GM06990 (cell line): ENCODE data around the gene MND1.

ENCODE experiments used
- DNase-seq: peaks from one replicate; pipeline ENCODE4 v3.0.0-alpha.2; 2011; ENCODE audit not compliant: insufficient read length; ENCODE audit errors: extremely low read depth
- H3K27me3 ChIP-seq: replicated peaks from 2 replicates; pipeline ENCODE4 v1.6.0; 2011; ENCODE audit warnings: low read length; ENCODE audit not compliant: control insufficient read depth, insufficient read depth
- H3K36me3 ChIP-seq: 2 replicates; pipeline ENCODE4 v1.5.1; 2011; ENCODE audit warnings: low read length; ENCODE audit not compliant: control insufficient read depth, insufficient read depth
- H3K4me3 ChIP-seq: replicated peaks from 2 replicates; pipeline ENCODE4 v1.5.1; 2011; ENCODE audit warnings: low read depth, mild to moderate bottlenecking, control low read depth, low read length
- CTCF ChIP-seq: IDR thresholded peaks from 2 replicates; pipeline ENCODE4 v1.5.1; 2011; ENCODE audit warnings: low read length, control low read depth, mild to moderate bottlenecking, inconsistent platforms; ENCODE audit not compliant: insufficient read depth, poor library complexity, severe bottlenecking

The MND1 gene

DNA sequence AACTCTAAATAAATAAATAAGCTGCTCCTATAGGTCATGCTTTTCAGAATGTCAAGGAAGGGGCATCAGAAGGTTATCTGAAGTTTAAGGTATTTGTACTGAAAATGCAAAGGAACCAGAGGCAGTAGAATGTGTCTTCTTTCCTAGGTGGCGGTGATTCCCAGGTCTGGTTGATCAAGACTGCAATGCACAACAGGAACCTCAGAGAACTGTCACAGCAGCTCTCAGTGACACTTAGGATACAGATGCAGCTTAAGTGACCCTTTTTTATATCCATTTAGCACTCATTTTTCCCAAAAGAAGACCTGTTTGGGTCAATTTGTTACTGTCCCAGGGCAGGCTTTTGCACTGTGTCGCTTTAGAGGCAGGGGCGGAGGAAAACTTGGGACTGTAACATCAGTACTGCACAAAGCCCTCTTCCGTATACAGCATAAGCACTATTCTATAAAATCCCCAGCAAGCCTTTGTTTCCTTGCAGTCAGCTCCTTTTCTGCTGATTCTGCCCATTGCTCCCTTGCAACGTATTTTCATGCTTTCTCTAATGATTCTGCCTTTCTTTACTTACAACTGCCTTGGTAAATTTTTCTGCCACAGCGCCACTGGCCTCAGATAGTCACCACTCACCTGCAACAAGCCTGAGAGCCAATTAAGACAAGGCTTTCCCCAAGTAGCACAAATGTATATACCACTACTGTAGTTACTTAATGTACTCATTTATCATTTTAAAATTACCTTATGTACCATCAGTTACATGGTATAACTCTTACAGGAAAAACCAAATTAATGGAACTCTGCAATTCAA is 1.5 kb upstream of the MND1 start:
- Histone ChIP-seq H3K4me3 (no peak overlapping the region), H3K27me3 (no peaks in the 10 kb centered on the region), H3K36me3 (no peaks in the 10 kb centered on the region)
- DNase-seq, result no peak
- no peak for TF ChIP-seq CTCF

- peak overlapping the region; percentile 90 for H3K4me3 ChIP-seq
Observed at GRCh38 chr4:153345012-153345981, 809 bp downstream of the MND1 start.

GRCh38 chr4:153346031-153346430 is 1.5 kb downstream of the MND1 start:
- no peak for DNase-seq
- H3K4me3 ChIP-seq, result peak overlapping the region; percentile 90
- no peaks in the 10 kb centered on the region; the same call in 1 of the 2 replicates for H3K36me3 ChIP-seq
- no peak for TF ChIP-seq CTCF
- H3K27me3 ChIP-seq, result no peaks in the 10 kb centered on the region

More at GRCh38 chr4:153345012-153345981, 809 bp downstream of the MND1 start:
- DNase-seq, result no peak
- H3K36me3 ChIP-seq, result no peaks in the 10 kb centered on the region
- no peaks in the 10 kb centered on the region for H3K27me3 ChIP-seq
- TF ChIP-seq CTCF, result no peak

DNA sequence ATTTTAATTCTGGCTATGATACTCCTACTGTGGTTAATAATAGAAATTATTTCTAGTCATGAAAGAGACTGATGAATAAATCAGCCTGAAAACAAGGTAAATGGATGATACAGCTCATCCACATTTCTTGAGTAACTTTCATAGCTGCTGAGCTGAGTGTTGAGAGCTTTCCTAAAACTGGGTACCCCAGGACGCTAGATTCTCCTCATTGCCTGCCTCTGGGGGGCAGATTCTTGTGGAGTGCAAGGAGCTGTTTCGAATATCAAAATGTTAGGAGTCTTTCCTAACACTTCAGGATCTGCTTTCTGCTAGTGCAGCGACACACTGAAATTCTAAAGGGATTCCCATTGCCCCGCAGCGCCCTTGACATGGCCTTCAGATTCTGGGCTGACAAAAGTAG is 2.1 kb downstream of the MND1 start:
- no peak for DNase-seq
- H3K36me3 ChIP-seq, result no peaks in the 10 kb centered on the region; the same call in 1 of the 2 replicates
- H3K27me3 ChIP-seq, result no peaks in the 10 kb centered on the region
- H3K4me3 ChIP-seq, result no peak overlapping the region
- no peak for TF ChIP-seq CTCF

- no peak overlapping the region for H3K4me3 ChIP-seq
Observed at GRCh38 chr4:153347117-153347516, 2.6 kb downstream of the MND1 start.

More at GRCh38 chr4:153347117-153347516, 2.6 kb downstream of the MND1 start:
- DNase-seq, result no peak
- Histone ChIP-seq H3K27me3 (no peaks in the 10 kb centered on the region), H3K36me3 (no peaks in the 10 kb centered on the region; the same call in 1 of the 2 replicates)
- TF ChIP-seq CTCF, result no peak
